ENCODE results near the gene FOXP4. TPM values are rescaled to one million over a fixed set of nuclear protein-coding genes. Genes with fewer than 3 reads are reported as not detected.

The FOXP4 gene
- 15.2 to 29.4 TPM (median 28.6 TPM) in 5 replicates for total RNA-seq (2022; extraction: Qiagen RNA extraction)

DNA sequence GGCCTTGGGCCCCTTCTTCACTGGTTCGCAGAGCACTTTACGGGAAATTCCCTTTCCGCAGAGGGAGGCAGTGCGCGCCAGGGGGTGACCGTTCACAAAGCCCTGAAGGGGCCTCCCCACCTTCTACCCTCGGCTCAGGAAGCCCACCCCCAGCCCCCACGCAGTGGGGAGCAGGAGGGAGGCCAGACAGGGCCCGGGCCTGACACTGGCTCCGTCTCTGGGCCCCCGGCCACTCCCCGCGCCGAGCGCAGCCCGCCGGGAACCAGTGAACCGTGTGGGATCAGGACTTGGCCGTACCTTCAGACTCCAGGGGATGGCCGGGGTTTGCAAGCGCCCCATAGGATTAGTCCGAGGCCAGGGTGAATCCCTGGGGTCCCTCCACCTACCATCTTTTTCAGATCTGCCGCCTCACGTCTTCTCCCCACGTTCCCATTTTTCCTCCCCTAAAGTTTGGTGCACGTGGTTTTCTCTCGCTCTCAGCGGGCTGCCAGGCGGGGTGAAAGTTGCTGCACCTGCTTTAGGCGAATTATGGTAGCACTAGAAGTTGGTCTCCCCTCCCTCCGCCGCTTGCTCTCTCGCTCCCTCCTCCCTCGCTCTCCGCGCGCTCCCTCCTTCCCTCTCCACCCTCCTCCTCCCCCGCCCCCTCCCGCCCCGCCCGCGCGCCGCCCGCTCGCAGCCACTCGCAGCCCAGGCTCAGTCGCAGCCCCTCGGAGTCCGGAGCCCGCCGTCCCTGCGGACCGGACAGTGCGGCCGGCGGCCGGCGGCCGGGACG, at the start of gene FOXP4:
Gene FOXP4, plus strand, starts transcription at position 679 of the 772 bp plus-strand sequence. CDS start 19,380 bp downstream, outside the sequence.

GRCh38 chr6:41638002-41638934, 92.1 kb downstream of the FOXP4 start, which contains the start of gene MDFI:
TSS of gene MDFI (plus strand) at chr6:41638468. CDS start at chr6:41638750, 282 bp downstream.

Other genes starting within 250 kb of the FOXP4 start
- gene NCR2, start 210.8 kb upstream of the FOXP4 start, total RNA-seq (2022; extraction: Qiagen RNA extraction): not detected in 5 replicates
- 0.47 to 0.87 TPM (median 0.61 TPM) in 5 replicates for gene MDFI, start 92.1 kb downstream of the FOXP4 start, total RNA-seq (2022; extraction: Qiagen RNA extraction)
- 7.5 to 11.9 TPM (median 10.8 TPM) in 5 replicates for gene TFEB, start 189.2 kb downstream of the FOXP4 start, total RNA-seq (2022; extraction: Qiagen RNA extraction)
- 0.09 to 0.14 TPM (median 0.10 TPM) in 3 of 5 replicates, not detected in the others for gene PGC, start 201.0 kb downstream of the FOXP4 start, total RNA-seq (2022; extraction: Qiagen RNA extraction)
- gene FRS3, start 233.5 kb downstream of the FOXP4 start, total RNA-seq (2022; extraction: Qiagen RNA extraction): 1.6 to 3.0 TPM (median 2.6 TPM) in 5 replicates
- 0.33 to 1.1 TPM (median 0.78 TPM) in 5 replicates for gene PRICKLE4, start 234.4 kb downstream of the FOXP4 start, total RNA-seq (2022; extraction: Qiagen RNA extraction)
- gene TOMM6, start 241.3 kb downstream of the FOXP4 start, total RNA-seq (2022; extraction: Qiagen RNA extraction): 275 to 321 TPM (median 298 TPM) in 5 replicates

All from A549 treated with dexamethasone at 1 μM for 4 hours (cell line).